Measurements from ENCODE around the gene SULT1C4. TPM values are rescaled to one million over a fixed set of nuclear protein-coding genes. Genes with fewer than 3 reads are reported as not detected.

SULT1C4 gene
- total RNA-seq, 1 donor from 2014 or later = 10.6 TPM

- Histone ChIP-seq H3K9me3 (no peaks in the 10 kb centered on the region), H3K27ac (no peak overlapping the region), H3K27me3 (ENCODE audit: low read depth) (no peaks in the 10 kb centered on the region), H3K4me1 (no peaks in the 10 kb centered on the region), H3K36me3 (no peaks in the 10 kb centered on the region), H3K4me3 (no peak overlapping the region)
- TF ChIP-seq CTCF (IDR thresholded peaks at IDR 0.05) = no peak
- DNase-seq (no peak), ATAC-seq (no peak)
- intact Hi-C loops (cut with DNase I) = no loop called here
These were observed 13.0 kb upstream of the SULT1C4 start for GRCh38 chr2:108364676-108365297.

- DNase-seq (no peak), ATAC-seq (no peak)
- intact Hi-C loops (cut with DNase I) = no loop called here
- H3K27ac ChIP-seq = no peak overlapping the region
- no peaks in the 10 kb centered on the region for H3K9me3 ChIP-seq
- no peaks in the 10 kb centered on the region for H3K36me3 ChIP-seq
- TF ChIP-seq CTCF (IDR thresholded peaks at IDR 0.05) = no peak
- H3K4me3 ChIP-seq = no peak overlapping the region
- H3K4me1 ChIP-seq = no peaks in the 10 kb centered on the region
- no peaks in the 10 kb centered on the region for H3K27me3 ChIP-seq (ENCODE audit: low read depth)
These were observed 12.1 kb upstream of the SULT1C4 start for GRCh38 chr2:108365656-108366055.

- Histone ChIP-seq H3K27ac (no peak overlapping the region), H3K27me3 (ENCODE audit: low read depth) (no peaks in the 10 kb centered on the region), H3K36me3 (no peaks in the 10 kb centered on the region), H3K9me3 (no peaks in the 10 kb centered on the region), H3K4me3 (no peak overlapping the region), H3K4me1 (no peaks in the 10 kb centered on the region)
- TF ChIP-seq CTCF (IDR thresholded peaks at IDR 0.05) = no peak
- intact Hi-C loops (cut with DNase I) = no loop called here
- ATAC-seq (no peak), DNase-seq (no peak)
These were observed 10.7 kb upstream of the SULT1C4 start for GRCh38 chr2:108367014-108367413.

- no peak overlapping the region for H3K4me3 ChIP-seq
- no peak for ATAC-seq
- H3K9me3 ChIP-seq = no peaks in the 10 kb centered on the region
- no peaks in the 10 kb centered on the region for H3K27me3 ChIP-seq (ENCODE audit: low read depth)
- H3K4me1 ChIP-seq = no peaks in the 10 kb centered on the region
- DNase-seq = no peak
- no peak overlapping the region for H3K27ac ChIP-seq
- no peak for TF ChIP-seq CTCF (IDR thresholded peaks at IDR 0.05)
- intact Hi-C loops (cut with DNase I) = no loop called here
- no peaks in the 10 kb centered on the region for H3K36me3 ChIP-seq
These were observed 10.1 kb upstream of the SULT1C4 start for GRCh38 chr2:108367561-108368175.

GRCh38 chr2:108369153-108369552, 8.6 kb upstream of the SULT1C4 start:
- no peak for TF ChIP-seq CTCF (IDR thresholded peaks at IDR 0.05)
- no peaks in the 10 kb centered on the region for H3K36me3 ChIP-seq
- no peak overlapping the region for H3K27ac ChIP-seq
- H3K4me1 ChIP-seq = no peaks in the 10 kb centered on the region
- no peaks in the 10 kb centered on the region for H3K9me3 ChIP-seq
- no peaks in the 10 kb centered on the region for H3K27me3 ChIP-seq (ENCODE audit: low read depth)
- intact Hi-C loops (cut with DNase I) = no loop called here
- ATAC-seq = no peak
- no peak for DNase-seq
- H3K4me3 ChIP-seq = no peak overlapping the region

Data from lower lobe of right lung (tissue), 2 donors.